CMK (cell line): ENCODE data around the gene BIRC6.
"Not testable (repeated sequence)": the region's sequence is repeated elsewhere in the genome, so short reads cannot be mapped to it uniquely, and the experiment has no call there.

Experiments used
- DNase-seq: peaks from one replicate; pipeline ENCODE4 v3.0.0-alpha.2; 2010; ENCODE audit warnings: low read depth

The BIRC6 gene

GRCh38 chr2:32446369-32446768 is 89.5 kb downstream of the BIRC6 start:
- no peak for DNase-seq

- no peak for DNase-seq
Measured at GRCh38 chr2:32450851-32451250, 94.0 kb downstream of the BIRC6 start.

GRCh38 chr2:32452338-32453064 is 95.7 kb downstream of the BIRC6 start:
- DNase-seq: no peak

- no peak for DNase-seq
Measured at GRCh38 chr2:32453242-32454062, 96.6 kb downstream of the BIRC6 start.

GRCh38 chr2:32455816-32456215 is 99.0 kb downstream of the BIRC6 start:
- no peak for DNase-seq

GRCh38 chr2:32456808-32457207 is 100.0 kb downstream of the BIRC6 start:
- DNase-seq: no peak

- DNase-seq: no peak
Measured at GRCh38 chr2:32457814-32458213, 101.0 kb downstream of the BIRC6 start.

- not testable (repeated sequence) for DNase-seq
Measured at GRCh38 chr2:32460861-32461260, 104.0 kb downstream of the BIRC6 start.

- no peak for DNase-seq
Measured at GRCh38 chr2:32463110-32463509, 106.3 kb downstream of the BIRC6 start.

GRCh38 chr2:32464431-32464830 is 107.6 kb downstream of the BIRC6 start:
- DNase-seq: no peak

- no peak for DNase-seq
Measured at GRCh38 chr2:32472605-32473004, 115.8 kb downstream of the BIRC6 start.

- no peak for DNase-seq
Measured at GRCh38 chr2:32474381-32474780, 117.6 kb downstream of the BIRC6 start.

GRCh38 chr2:32478889-32479620 is 122.2 kb downstream of the BIRC6 start:
- DNase-seq: no peak

GRCh38 chr2:32479993-32480392 is 123.2 kb downstream of the BIRC6 start:
- no peak for DNase-seq

GRCh38 chr2:32482471-32482870 is 125.6 kb downstream of the BIRC6 start:
- no peak for DNase-seq

GRCh38 chr2:32484937-32485336 is 128.1 kb downstream of the BIRC6 start:
- DNase-seq: no peak

GRCh38 chr2:32485399-32485798 is 128.6 kb downstream of the BIRC6 start:
- DNase-seq: no peak

- no peak for DNase-seq
Measured at GRCh38 chr2:32489061-32489460, 132.2 kb downstream of the BIRC6 start.

GRCh38 chr2:32491346-32491745 is 134.5 kb downstream of the BIRC6 start:
- no peak for DNase-seq

GRCh38 chr2:32495139-32495538 is 138.3 kb downstream of the BIRC6 start:
- DNase-seq: no peak

- no peak for DNase-seq
Measured at GRCh38 chr2:32496662-32497061, 139.8 kb downstream of the BIRC6 start.

- DNase-seq: no peak
Measured at GRCh38 chr2:32498306-32498705, 141.5 kb downstream of the BIRC6 start.

GRCh38 chr2:32502941-32503340 is 146.1 kb downstream of the BIRC6 start:
- no peak for DNase-seq
